Measurements from ENCODE around the gene FBXO3. TPM values are rescaled to one million over a fixed set of nuclear protein-coding genes. Genes with fewer than 3 reads are reported as not detected.

FBXO3 gene
- total and polyA plus RNA-seq, 9 of the 15 experiments (the other 6 are each of a cell fraction or from before 2014, with no cell fraction given) = 11.6 to 59.3 (median 29.2) TPM

- no peak for TF ChIP-seq ZNF318 (IDR thresholded peaks at IDR 0.05; ENCODE audit: borderline replicate concordance in 1 of 2, low read depth in 1 of 2)
- TF ChIP-seq ARID2 (IDR thresholded peaks at IDR 0.05) = no peak
- TF ChIP-seq HIVEP1 (CRISPR knock-in tag; IDR thresholded peaks at IDR 0.05) = no peak
- TF ChIP-seq ZC3H8 (IDR thresholded peaks at IDR 0.05) = no peak
- no peak for TF ChIP-seq EP300 (IDR thresholded peaks at IDR 0.05; ENCODE audit: low read length)
- TF ChIP-seq COPS2 (conservative IDR thresholded peaks at IDR 0.05) = no peak
- TF ChIP-seq CREM (IDR thresholded peaks at IDR 0.05; ENCODE audit: low read depth) = no peak; the same call in 1 of the 2 replicates
- no peak for TF ChIP-seq DEAF1 (CRISPR knock-in tag; IDR thresholded peaks at IDR 0.05)
- no peak for TF ChIP-seq HSF4 (CRISPR knock-in tag; IDR thresholded peaks at IDR 0.05; ENCODE audit: borderline replicate concordance)
- TF ChIP-seq ZNF586 (CRISPR knock-in tag; conservative IDR thresholded peaks at IDR 0.05) = no peak
- TF ChIP-seq XRCC5 (IDR thresholded peaks at IDR 0.05; ENCODE audit: low read depth, low read length) = no peak
- no peak for TF ChIP-seq KAT8 (IDR thresholded peaks at IDR 0.05; ENCODE audit: low read depth)
- no peak for TF ChIP-seq CAMTA2 (CRISPR knock-in tag; conservative IDR thresholded peaks at IDR 0.05)
- TF ChIP-seq MTA1 (IDR thresholded peaks at IDR 0.05; ENCODE audit: borderline replicate concordance) = no peak
- no peak for TF ChIP-seq ASH1L (IDR thresholded peaks at IDR 0.05; ENCODE audit: borderline replicate concordance, low read depth, partially characterized antibody)
- TF ChIP-seq ZNF57 (CRISPR knock-in tag; IDR thresholded peaks at IDR 0.05) = no peak
- TF ChIP-seq FOXP1 (CRISPR knock-in tag; IDR thresholded peaks at IDR 0.05) = peak; percentile 69; the same call in 1 of the 2 replicates
- no peak for TF ChIP-seq CBX3 (IDR thresholded peaks at IDR 0.05; ENCODE audit: borderline replicate concordance in 1 of 2, low read length in 2 of 2)
- TF ChIP-seq ZNF232 (CRISPR knock-in tag; IDR thresholded peaks at IDR 0.05) = no peak
- no peak for TF ChIP-seq PRPF4 (IDR thresholded peaks at IDR 0.05; ENCODE audit: insufficient read depth, low read depth, low read length, poor library complexity, severe bottlenecking)
- peak; percentile 67; the same call in 1 of the 2 replicates for TF ChIP-seq TAF7 (tag; IDR thresholded peaks at IDR 0.05)
These were observed at the start of gene FBXO3 (continued) for GRCh38 chr11:33773987-33774735.
